ENCODE measurements around the gene MTMR6.

MTMR6 gene

DNA sequence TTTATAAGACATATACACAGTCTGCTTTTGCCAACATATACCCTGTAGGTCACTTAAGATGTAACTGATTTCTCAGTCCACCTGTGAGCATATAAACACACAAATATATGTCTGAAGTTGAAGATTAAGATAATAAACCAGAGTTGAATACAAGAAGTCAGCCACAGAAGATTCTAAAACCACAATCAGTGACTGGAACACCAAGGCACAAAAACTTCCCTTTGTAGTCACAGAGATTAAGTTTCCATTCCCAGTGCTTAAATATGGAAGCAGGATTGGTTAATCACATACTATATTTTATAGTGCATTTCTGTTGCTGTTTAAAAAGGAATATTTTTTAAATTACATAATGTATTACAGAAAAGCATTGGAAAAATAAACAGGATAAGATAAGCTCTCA lies 39.9 kb downstream of the MTMR6 start:
- no peak overlapping the region for H3K4me3 ChIP-seq (ENCODE audit: low read depth, low read length)
- H3K4me1 ChIP-seq (ENCODE audit: control insufficient read depth, insufficient read depth, low read length): no peaks in the 10 kb centered on the region
- peaks cover 3% of the 10 kb centered on the region; the same call in 1 of the 2 replicates for H3K36me3 ChIP-seq (ENCODE audit: control insufficient read depth, insufficient read depth, low read length)
- H3K9me3 ChIP-seq (ENCODE audit: control insufficient read depth, insufficient read depth, low read length): no peaks in the 10 kb centered on the region
- no peak overlapping the region for H3K9ac ChIP-seq (ENCODE audit: low read depth, low read length)
- H3K27ac ChIP-seq (ENCODE audit: low read depth, low read length): no peak overlapping the region
- no peaks in the 10 kb centered on the region for H3K27me3 ChIP-seq (ENCODE audit: control insufficient read depth, insufficient read depth, low read length)

DNA sequence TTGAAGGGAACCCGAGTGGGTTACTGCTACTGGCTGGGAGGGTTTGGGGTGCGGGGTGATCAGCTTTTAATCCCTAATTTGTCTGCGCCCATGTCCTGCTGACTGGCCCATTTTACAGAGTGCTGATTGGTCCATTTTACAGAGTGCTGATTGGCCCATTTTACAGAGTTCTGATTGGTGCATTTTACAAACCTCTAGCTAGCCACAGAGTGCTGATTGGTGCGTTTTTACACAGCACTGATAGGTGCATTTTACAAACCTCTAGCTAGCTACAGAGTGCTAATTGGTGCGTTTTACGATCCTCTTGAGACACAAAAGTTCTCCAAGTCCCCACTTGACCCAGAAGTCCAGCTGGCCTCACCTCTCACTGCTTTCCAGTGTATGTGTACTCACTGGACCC lies 43.2 kb downstream of the MTMR6 start:
- Histone ChIP-seq H3K4me3 (ENCODE audit: low read depth, low read length) (no peak overlapping the region), H3K9ac (ENCODE audit: low read depth, low read length) (no peak overlapping the region), H3K36me3 (ENCODE audit: control insufficient read depth, insufficient read depth, low read length) (no peaks in the 10 kb centered on the region), H3K27me3 (ENCODE audit: control insufficient read depth, insufficient read depth, low read length) (no peaks in the 10 kb centered on the region), H3K9me3 (ENCODE audit: control insufficient read depth, insufficient read depth, low read length) (no peaks in the 10 kb centered on the region), H3K27ac (ENCODE audit: low read depth, low read length) (no peak overlapping the region), H3K4me1 (ENCODE audit: control insufficient read depth, insufficient read depth, low read length) (no peaks in the 10 kb centered on the region)

DNA sequence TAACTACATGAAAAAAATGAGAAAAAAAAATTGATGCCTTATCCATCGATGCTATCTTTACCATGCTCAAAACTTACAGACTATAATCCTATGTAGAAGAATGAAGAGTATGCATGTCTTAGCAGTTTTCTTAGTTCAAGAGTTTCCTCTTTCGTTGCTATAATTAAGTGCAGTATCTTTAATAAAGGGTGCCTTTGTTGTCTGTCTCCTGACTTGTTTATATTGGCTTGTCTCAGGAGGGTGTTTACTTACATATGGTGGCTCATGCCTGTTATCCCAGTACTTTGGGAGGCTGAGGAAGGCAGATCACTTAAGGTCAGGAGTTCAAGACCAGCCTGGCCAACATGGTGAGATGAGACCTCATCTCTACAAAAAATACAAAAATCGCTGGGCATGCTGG lies 44.3 kb downstream of the MTMR6 start:
- no peaks in the 10 kb centered on the region for H3K4me1 ChIP-seq (ENCODE audit: control insufficient read depth, insufficient read depth, low read length)

DNA sequence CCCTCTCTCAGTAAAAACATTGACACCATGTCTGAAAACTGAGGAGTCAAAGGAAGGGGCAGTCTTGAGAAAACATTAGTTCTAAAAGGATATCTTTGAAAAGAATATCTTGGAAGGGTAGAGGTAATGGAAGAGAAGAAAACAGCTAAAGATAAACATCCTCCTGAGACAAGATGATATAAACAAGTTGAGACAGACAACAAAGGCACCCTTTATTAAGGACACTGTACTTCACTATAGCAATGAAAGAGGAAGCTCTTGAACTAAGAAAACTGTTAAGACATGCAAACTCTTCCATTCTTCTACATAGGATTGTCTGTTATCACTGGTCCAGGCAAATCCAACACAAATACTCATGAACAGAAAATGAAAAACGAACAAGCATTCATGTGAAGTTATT lies 46.3 kb downstream of the MTMR6 start:
- Histone ChIP-seq H3K27ac (ENCODE audit: low read depth, low read length) (no peak overlapping the region), H3K9ac (ENCODE audit: low read depth, low read length) (no peak overlapping the region), H3K36me3 (ENCODE audit: control insufficient read depth, insufficient read depth, low read length) (no peaks in the 10 kb centered on the region), H3K4me1 (ENCODE audit: control insufficient read depth, insufficient read depth, low read length) (no peaks in the 10 kb centered on the region), H3K4me3 (ENCODE audit: low read depth, low read length) (no peak overlapping the region), H3K27me3 (ENCODE audit: control insufficient read depth, insufficient read depth, low read length) (no peaks in the 10 kb centered on the region), H3K9me3 (ENCODE audit: control insufficient read depth, insufficient read depth, low read length) (no peaks in the 10 kb centered on the region)

More for the DNA sequence above, 44.3 kb downstream of the MTMR6 start:
- no peaks in the 10 kb centered on the region for H3K36me3 ChIP-seq (ENCODE audit: control insufficient read depth, insufficient read depth, low read length)
- H3K4me3 ChIP-seq (ENCODE audit: low read depth, low read length): no peak overlapping the region
- H3K9me3 ChIP-seq (ENCODE audit: control insufficient read depth, insufficient read depth, low read length): no peaks in the 10 kb centered on the region
- no peaks in the 10 kb centered on the region for H3K27me3 ChIP-seq (ENCODE audit: control insufficient read depth, insufficient read depth, low read length)
- no peak overlapping the region for H3K27ac ChIP-seq (ENCODE audit: low read depth, low read length)
- H3K9ac ChIP-seq (ENCODE audit: low read depth, low read length): no peak overlapping the region

DNA sequence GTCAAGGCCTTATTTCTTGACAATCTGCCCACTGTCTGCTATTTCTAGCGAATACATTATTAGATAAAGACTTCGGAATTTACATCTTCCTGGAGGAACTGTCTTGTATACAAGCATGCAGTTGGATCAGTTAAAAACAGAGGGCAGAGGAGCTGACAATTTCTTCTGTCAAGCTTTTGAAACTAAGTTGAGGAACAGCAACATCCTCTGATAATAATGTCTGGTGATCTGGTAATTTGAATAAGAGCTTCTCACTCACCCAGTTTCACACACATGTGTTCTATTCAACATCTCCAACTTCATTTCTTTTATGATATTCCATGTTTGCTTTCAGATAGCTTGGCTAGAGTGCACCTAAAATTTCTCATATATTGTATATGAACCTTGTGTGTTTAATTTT lies 50.2 kb downstream of the MTMR6 start:
- no peaks in the 10 kb centered on the region for H3K9me3 ChIP-seq (ENCODE audit: control insufficient read depth, insufficient read depth, low read length)
- H3K9ac ChIP-seq (ENCODE audit: low read depth, low read length): no peak overlapping the region
- H3K36me3 ChIP-seq (ENCODE audit: control insufficient read depth, insufficient read depth, low read length): no peaks in the 10 kb centered on the region
- H3K4me1 ChIP-seq (ENCODE audit: control insufficient read depth, insufficient read depth, low read length): no peaks in the 10 kb centered on the region
- no peaks in the 10 kb centered on the region for H3K27me3 ChIP-seq (ENCODE audit: control insufficient read depth, insufficient read depth, low read length)
- no peak overlapping the region for H3K27ac ChIP-seq (ENCODE audit: low read depth, low read length)
- H3K4me3 ChIP-seq (ENCODE audit: low read depth, low read length): no peak overlapping the region

DNA sequence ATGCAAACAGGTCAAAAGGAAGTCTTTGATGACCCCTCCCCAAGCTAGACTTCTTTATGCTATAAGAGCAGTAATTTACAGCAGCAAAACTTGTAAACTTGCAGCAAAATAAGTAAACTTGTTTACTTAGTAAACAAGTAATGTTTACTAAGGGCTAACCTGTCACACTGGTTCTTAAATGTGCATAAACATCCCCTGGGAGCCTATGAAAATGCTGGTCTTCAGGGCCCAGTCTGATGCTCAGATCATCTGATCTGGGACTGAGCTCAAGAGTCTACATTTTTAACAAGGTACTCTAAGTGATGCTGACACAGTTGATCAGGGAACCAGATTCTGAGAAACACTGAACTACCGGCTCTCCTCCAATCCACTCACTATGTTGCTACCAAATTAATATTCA lies 53.4 kb downstream of the MTMR6 start:
- Histone ChIP-seq H3K9me3 (ENCODE audit: control insufficient read depth, insufficient read depth, low read length) (no peaks in the 10 kb centered on the region), H3K27ac (ENCODE audit: low read depth, low read length) (no peak overlapping the region), H3K4me3 (ENCODE audit: low read depth, low read length) (no peak overlapping the region), H3K36me3 (ENCODE audit: control insufficient read depth, insufficient read depth, low read length) (no peaks in the 10 kb centered on the region), H3K27me3 (ENCODE audit: control insufficient read depth, insufficient read depth, low read length) (no peaks in the 10 kb centered on the region), H3K4me1 (ENCODE audit: control insufficient read depth, insufficient read depth, low read length) (no peaks in the 10 kb centered on the region), H3K9ac (ENCODE audit: low read depth, low read length) (no peak overlapping the region)

DNA sequence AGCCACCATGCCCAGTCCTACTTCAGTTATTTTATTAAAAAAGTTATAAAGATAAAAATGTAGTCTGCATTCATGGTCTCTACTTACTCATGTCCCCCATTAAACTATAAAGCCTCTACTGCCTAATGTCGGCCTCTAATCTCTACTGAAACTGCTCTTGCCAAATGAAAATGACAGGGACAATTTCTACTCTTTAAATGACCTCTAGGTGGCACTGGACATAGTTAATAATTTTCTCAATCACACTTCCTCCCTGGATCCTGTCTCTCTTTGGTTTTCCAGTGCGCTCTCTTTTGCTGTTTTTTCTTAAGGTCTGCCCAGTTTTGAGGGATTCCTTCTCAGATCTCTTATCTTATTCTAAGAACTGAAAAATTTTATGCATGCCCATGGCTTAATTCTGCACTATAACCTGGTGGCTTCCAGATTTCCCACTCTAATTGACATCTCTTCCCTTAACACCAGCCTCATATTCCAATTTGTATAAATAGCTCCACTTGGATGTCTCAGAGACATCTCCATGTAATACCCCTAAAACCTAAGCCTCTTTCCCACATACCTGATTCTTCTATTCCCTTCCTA lies 54.3 kb downstream of the MTMR6 start:
- Histone ChIP-seq H3K9me3 (ENCODE audit: control insufficient read depth, insufficient read depth, low read length) (no peaks in the 10 kb centered on the region), H3K4me1 (ENCODE audit: control insufficient read depth, insufficient read depth, low read length) (no peaks in the 10 kb centered on the region), H3K9ac (ENCODE audit: low read depth, low read length) (no peak overlapping the region), H3K4me3 (ENCODE audit: low read depth, low read length) (no peak overlapping the region), H3K36me3 (ENCODE audit: control insufficient read depth, insufficient read depth, low read length) (no peaks in the 10 kb centered on the region), H3K27ac (ENCODE audit: low read depth, low read length) (no peak overlapping the region), H3K27me3 (ENCODE audit: control insufficient read depth, insufficient read depth, low read length) (no peaks in the 10 kb centered on the region)

DNA sequence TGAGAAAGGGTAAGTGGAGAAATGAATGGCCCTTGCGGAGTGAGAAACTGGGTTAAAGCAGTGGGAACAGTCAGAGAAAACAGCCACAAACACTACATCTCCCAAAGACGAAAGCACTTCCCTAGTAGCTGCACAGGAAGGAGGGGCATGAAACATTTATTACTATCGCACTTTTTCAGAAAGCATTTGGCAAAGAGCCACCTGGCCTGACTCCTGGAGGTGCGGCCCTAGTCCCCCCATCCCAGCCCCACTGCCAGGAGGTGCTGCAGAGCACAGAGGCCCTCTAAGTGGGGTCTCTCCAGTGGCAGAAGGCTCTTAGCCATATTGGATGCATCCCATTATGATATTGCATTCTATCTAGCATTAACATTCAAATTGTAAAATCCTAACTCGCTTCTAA lies 55.8 kb downstream of the MTMR6 start:
- Histone ChIP-seq H3K36me3 (ENCODE audit: control insufficient read depth, insufficient read depth, low read length) (no peaks in the 10 kb centered on the region), H3K27me3 (ENCODE audit: control insufficient read depth, insufficient read depth, low read length) (no peaks in the 10 kb centered on the region), H3K4me1 (ENCODE audit: control insufficient read depth, insufficient read depth, low read length) (no peaks in the 10 kb centered on the region)

DNA sequence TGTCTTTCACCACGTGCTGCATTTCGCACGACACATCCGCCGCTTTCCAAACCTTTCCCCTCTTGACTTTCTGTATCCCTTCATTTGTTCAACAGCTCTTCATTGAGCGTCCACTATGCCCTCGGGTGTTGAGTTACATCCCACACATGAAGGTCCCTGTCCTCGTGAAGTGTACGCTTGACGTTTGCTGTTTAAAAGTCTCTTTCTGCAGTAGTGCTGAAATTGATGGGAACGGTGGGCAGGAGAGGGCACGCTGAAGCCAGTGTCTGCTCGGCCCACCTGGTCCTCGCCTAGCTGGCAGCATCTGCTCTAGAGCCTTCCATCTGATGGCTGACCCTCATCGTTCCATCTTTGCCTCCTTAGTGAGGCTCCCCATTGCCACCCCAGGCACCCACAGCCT lies 59.6 kb downstream of the MTMR6 start:
- Histone ChIP-seq H3K4me1 (ENCODE audit: control insufficient read depth, insufficient read depth, low read length) (no peaks in the 10 kb centered on the region), H3K36me3 (ENCODE audit: control insufficient read depth, insufficient read depth, low read length) (no peaks in the 10 kb centered on the region), H3K9ac (ENCODE audit: low read depth, low read length) (no peak overlapping the region), H3K27me3 (ENCODE audit: control insufficient read depth, insufficient read depth, low read length) (no peaks in the 10 kb centered on the region), H3K4me3 (ENCODE audit: low read depth, low read length) (no peak overlapping the region), H3K9me3 (ENCODE audit: control insufficient read depth, insufficient read depth, low read length) (no peaks in the 10 kb centered on the region), H3K27ac (ENCODE audit: low read depth, low read length) (no peak overlapping the region)

More for the DNA sequence above, 55.8 kb downstream of the MTMR6 start:
- H3K27ac ChIP-seq (ENCODE audit: low read depth, low read length): no peak overlapping the region
- H3K4me3 ChIP-seq (ENCODE audit: low read depth, low read length): no peak overlapping the region
- H3K9ac ChIP-seq (ENCODE audit: low read depth, low read length): no peak overlapping the region
- no peaks in the 10 kb centered on the region for H3K9me3 ChIP-seq (ENCODE audit: control insufficient read depth, insufficient read depth, low read length)

DNA sequence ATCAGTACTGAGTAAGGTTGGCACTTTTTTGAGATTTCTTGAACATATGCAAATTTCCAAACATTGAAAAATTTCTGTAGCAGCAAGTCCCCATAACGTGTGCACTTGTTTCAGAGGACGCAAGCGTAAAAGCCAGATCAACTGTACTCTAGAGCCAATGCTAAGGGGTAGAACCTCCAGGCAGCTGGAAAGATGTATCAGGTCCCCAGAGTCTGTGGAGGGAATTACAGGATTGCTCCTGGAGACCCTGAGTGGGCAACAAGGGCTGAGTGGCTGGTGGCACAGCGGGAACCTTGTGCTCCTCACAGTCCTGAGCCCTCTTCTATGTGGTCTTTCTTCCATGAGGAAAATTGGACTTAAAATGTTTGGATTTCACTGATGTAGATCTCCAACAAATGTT lies 61.3 kb downstream of the MTMR6 start:
- H3K9ac ChIP-seq (ENCODE audit: low read depth, low read length): no peak overlapping the region
- no peaks in the 10 kb centered on the region for H3K9me3 ChIP-seq (ENCODE audit: control insufficient read depth, insufficient read depth, low read length)
- no peak overlapping the region for H3K4me3 ChIP-seq (ENCODE audit: low read depth, low read length)
- H3K27me3 ChIP-seq (ENCODE audit: control insufficient read depth, insufficient read depth, low read length): no peaks in the 10 kb centered on the region
- H3K27ac ChIP-seq (ENCODE audit: low read depth, low read length): no peak overlapping the region
- H3K4me1 ChIP-seq (ENCODE audit: control insufficient read depth, insufficient read depth, low read length): no peaks in the 10 kb centered on the region
- no peaks in the 10 kb centered on the region for H3K36me3 ChIP-seq (ENCODE audit: control insufficient read depth, insufficient read depth, low read length)

DNA sequence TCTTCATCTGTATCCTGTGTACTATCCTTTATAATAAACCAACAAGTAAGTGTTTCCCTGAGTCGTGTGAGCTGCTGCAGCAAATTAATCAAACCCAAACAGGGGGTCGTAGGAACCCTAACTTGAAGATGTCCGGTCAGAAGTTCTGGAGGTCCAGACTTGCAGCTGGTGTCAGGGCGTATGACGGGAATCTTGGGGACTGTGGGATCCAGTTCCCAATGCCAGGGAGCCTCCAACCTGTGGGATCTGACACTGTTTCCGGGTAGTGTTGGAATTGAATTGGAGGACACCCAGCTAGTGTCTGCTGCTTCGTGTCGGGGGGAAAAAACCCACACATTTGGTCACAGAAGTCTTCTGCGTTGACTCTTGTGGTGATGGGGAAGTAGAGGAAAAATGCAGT lies 63.1 kb downstream of the MTMR6 start:
- no peak overlapping the region for H3K4me3 ChIP-seq (ENCODE audit: low read depth, low read length)
- no peaks in the 10 kb centered on the region for H3K4me1 ChIP-seq (ENCODE audit: control insufficient read depth, insufficient read depth, low read length)
- H3K27ac ChIP-seq (ENCODE audit: low read depth, low read length): no peak overlapping the region
- no peak overlapping the region for H3K9ac ChIP-seq (ENCODE audit: low read depth, low read length)
- H3K9me3 ChIP-seq (ENCODE audit: control insufficient read depth, insufficient read depth, low read length): no peaks in the 10 kb centered on the region
- H3K27me3 ChIP-seq (ENCODE audit: control insufficient read depth, insufficient read depth, low read length): no peaks in the 10 kb centered on the region
- no peaks in the 10 kb centered on the region for H3K36me3 ChIP-seq (ENCODE audit: control insufficient read depth, insufficient read depth, low read length)

DNA sequence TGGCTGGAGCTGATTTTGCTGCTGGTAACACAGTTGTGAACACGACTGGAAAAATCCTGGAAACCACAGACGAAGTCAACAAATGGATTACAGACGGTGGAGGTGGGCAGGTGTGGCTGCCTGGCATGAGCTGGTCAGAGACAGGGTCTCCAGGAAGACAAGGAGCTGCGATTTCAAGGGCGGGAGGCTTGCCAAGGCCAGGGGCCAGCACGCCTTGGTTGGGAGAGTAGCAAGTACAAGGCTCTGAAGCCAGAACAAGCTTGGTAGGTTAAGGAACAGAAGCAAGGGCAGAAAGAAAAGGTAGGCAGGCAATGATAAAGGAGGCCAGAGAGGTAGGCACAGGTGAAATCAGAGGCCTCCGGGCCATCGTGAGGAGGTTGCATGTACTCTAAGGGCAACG lies 64.5 kb downstream of the MTMR6 start:
- H3K36me3 ChIP-seq (ENCODE audit: control insufficient read depth, insufficient read depth, low read length): no peaks in the 10 kb centered on the region

More for the DNA sequence above, 64.5 kb downstream of the MTMR6 start:
- Histone ChIP-seq H3K4me1 (ENCODE audit: control insufficient read depth, insufficient read depth, low read length) (no peaks in the 10 kb centered on the region), H3K9me3 (ENCODE audit: control insufficient read depth, insufficient read depth, low read length) (no peaks in the 10 kb centered on the region), H3K9ac (ENCODE audit: low read depth, low read length) (no peak overlapping the region), H3K27me3 (ENCODE audit: control insufficient read depth, insufficient read depth, low read length) (no peaks in the 10 kb centered on the region), H3K27ac (ENCODE audit: low read depth, low read length) (no peak overlapping the region), H3K4me3 (ENCODE audit: low read depth, low read length) (no peak overlapping the region)
